Thyroid gland (tissue), 4 donors: ENCODE results near the gene TBC1D2B.

Experiments
- CTCF ChIP-seq, 6 experiments: fragments of 200-600 bp in 3 of 6; fragments of 450-650 bp in 3 of 6; sonication (generic) in 3 of 6; IDR thresholded peaks; one replicate each; pipeline ENCODE4 v1.5.1; 2016 to 2019; ENCODE audit warnings: antibody characterized with exemption in 6 of 6, mild to moderate bottlenecking in 2 of 6, inconsistent platforms in 1 of 6, moderate library complexity in 1 of 6
- POLR2A ChIP-seq, 2 donors: fragments of 450-650 bp; IDR thresholded peaks; one replicate each; pipeline ENCODE4 v1.6.1; 2017; ENCODE audit warnings: antibody characterized with exemption in 2 of 2, mild to moderate bottlenecking in 2 of 2, moderate library complexity in 1 of 2

DNA sequence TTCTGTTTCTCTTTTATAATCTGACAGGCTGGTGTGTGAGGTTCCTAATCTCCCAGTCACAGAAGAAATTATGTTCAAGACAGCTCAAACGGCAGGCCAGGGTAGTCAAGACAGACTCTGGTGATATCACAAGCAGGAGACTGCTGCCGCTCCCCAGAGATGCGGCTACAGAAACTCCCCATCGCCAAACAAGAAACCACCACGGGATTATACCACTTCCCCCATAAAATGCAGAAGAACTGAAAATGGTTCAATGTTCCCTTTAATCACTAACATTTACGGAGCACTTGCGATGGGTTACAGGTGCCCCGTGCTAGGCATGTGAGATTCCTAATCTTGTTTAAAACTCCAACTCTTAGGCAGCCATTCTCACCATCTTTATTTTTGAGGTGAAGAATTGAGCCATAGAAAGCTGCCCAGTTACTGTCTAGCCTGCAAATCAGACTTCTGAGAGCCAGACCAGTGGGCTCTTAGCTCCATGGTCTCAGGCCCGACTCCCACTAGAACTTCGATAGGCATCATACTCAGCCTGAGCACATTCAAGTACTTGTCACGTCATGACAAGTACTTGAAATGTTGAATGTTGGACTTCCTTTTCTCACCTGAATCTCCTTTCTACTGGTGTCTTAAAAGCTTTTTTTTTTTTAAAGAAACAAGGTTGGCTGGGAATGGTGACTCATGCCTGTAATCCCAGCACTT, 58.4 kb downstream of the TBC1D2B start:
- TF ChIP-seq CTCF (IDR thresholded peaks at IDR 0.05), result no peak
- no peak for TF ChIP-seq POLR2A (IDR thresholded peaks at IDR 0.05)
